GM23338 (cell line): ENCODE results near the gene CGB1.
A peak's percentile ranks its signal among the peaks of the same experiment; 100 is the strongest.

Experiments used
- CREB1 ChIP-seq: fragments of 250-450 bp; sonication (Bioruptor Pico); IDR thresholded peaks from 2 replicates; pipeline ENCODE4 v1.5.0; 2020; ENCODE audit warnings: low read depth, mild to moderate bottlenecking, moderate library complexity
- CTCF ChIP-seq, 2 experiments: fragments of 200-600 bp in 1 of 2; sonication (generic) in 1 of 2; conservative IDR thresholded peaks; 2 replicates each; pipeline versions ENCODE4 v1.5.1 to v1.6.1; 2016 to 2017; ENCODE audit warnings: antibody characterized with exemption in 2 of 2, low read depth in 2 of 2, mild to moderate bottlenecking in 2 of 2, moderate library complexity in 1 of 2
- ETS1 ChIP-seq: IDR thresholded peaks from 2 replicates; pipeline ENCODE4 v1.6.1; 2016; ENCODE audit warnings: antibody characterized with exemption
- EZH2 ChIP-seq: fragments of 200-600 bp; sonication (generic); IDR thresholded peaks from one replicate; pipeline ENCODE4 v1.8.0; 2017; ENCODE audit warnings: antibody characterized with exemption, mild to moderate bottlenecking, low read depth; ENCODE audit not compliant: unreplicated experiment
- EZH2phosphoT487 ChIP-seq: fragments of 200-600 bp; sonication (generic); IDR thresholded peaks from one replicate; pipeline ENCODE4 v1.8.1; 2018; ENCODE audit warnings: antibody characterized with exemption; ENCODE audit not compliant: unreplicated experiment
- JUNB ChIP-seq: IDR thresholded peaks from one replicate; pipeline ENCODE4 v1.6.1; 2016; ENCODE audit warnings: antibody characterized with exemption; ENCODE audit not compliant: unreplicated experiment
- NANOG ChIP-seq: IDR thresholded peaks from 2 replicates; pipeline ENCODE4 v1.6.1; 2016; ENCODE audit warnings: antibody characterized with exemption, borderline replicate concordance
- POLR2AphosphoS5 ChIP-seq: IDR thresholded peaks from 2 replicates; pipeline ENCODE4 v1.6.1; 2016; ENCODE audit warnings: antibody characterized with exemption, low read depth
- REST ChIP-seq: IDR thresholded peaks from one replicate; pipeline ENCODE4 v1.6.1; 2018; ENCODE audit warnings: antibody characterized with exemption; ENCODE audit not compliant: unreplicated experiment
- STAT1 ChIP-seq: IDR thresholded peaks from one replicate; pipeline ENCODE4 v1.6.1; 2016; ENCODE audit warnings: antibody characterized with exemption; ENCODE audit not compliant: unreplicated experiment
- ZNF114 ChIP-seq: fragments of 250-450 bp; sonication (Bioruptor Pico); IDR thresholded peaks from 2 replicates; pipeline ENCODE4 v1.5.0; 2020; ENCODE audit warnings: mild to moderate bottlenecking, moderate library complexity

GRCh38 chr19:49017041-49017665, 19.5 kb downstream of the CGB1 start, which contains the start of gene LHB:
- peak in 1 of 2 experiments; percentile 17; a peak in 3 of 4 replicates for TF ChIP-seq CTCF (conservative IDR thresholded peaks at IDR 0.05; ENCODE audit: low read depth in 2 of 2)
- TF ChIP-seq EZH2: no peak
- TF ChIP-seq POLR2AphosphoS5: no peak
- TF ChIP-seq EZH2phosphoT487: no peak
- TF ChIP-seq REST: no peak
- no peak for TF ChIP-seq ETS1
- TF ChIP-seq CREB1 (CRISPR knock-in tag): no peak
- no peak for TF ChIP-seq JUNB
- TF ChIP-seq STAT1: no peak
- no peak for TF ChIP-seq NANOG
- no peak for TF ChIP-seq ZNF114 (CRISPR knock-in tag)
